Ishikawa (cell line): ENCODE measurements around the gene EPHA3.

Source experiments
- EGR1 ChIP-seq: IDR thresholded peaks from 2 replicates; pipeline ENCODE4 v1.6.1; 2012
- TEAD4 ChIP-seq: IDR thresholded peaks from 2 replicates; pipeline ENCODE4 v1.6.1; 2012
- ZBTB7A ChIP-seq: IDR thresholded peaks from 2 replicates; pipeline ENCODE4 v1.6.1; 2012; ENCODE audit warnings: low read depth
- TF ChIP-seq, protein P1 (sequence below): IDR thresholded peaks from 2 replicates; pipeline ENCODE4 v1.6.1; 2012

DNA sequence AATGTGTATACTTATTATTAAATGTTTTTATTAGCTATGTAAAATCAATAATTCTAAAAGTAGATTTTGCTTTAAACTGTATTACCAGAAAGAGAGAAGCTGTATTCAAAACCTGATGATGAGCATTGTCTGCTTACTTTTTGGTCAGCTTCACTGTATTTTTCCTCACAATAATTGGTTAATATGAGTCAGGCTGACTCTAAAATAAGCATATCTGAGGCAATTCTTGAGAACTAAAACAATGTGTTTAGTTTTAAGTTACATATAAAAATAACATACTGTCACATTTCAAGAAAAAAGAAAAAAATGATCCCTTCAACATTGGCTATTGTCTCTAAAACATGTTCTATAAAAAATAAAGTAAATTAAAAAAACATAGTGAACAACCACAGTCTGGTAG, 66.1 kb downstream of the EPHA3 start:
- TF ChIP-seq ZBTB7A, result no peak
- TF ChIP-seq, protein P1, sequence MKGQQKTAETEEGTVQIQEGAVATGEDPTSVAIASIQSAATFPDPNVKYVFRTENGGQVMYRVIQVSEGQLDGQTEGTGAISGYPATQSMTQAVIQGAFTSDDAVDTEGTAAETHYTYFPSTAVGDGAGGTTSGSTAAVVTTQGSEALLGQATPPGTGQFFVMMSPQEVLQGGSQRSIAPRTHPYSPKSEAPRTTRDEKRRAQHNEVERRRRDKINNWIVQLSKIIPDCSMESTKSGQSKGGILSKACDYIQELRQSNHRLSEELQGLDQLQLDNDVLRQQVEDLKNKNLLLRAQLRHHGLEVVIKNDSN, result no peak
- no peak for TF ChIP-seq TEAD4
- TF ChIP-seq EGR1, result no peak
